PC-3 (cell line): ENCODE data around the gene U2AF1L4.

Source experiments
- EZH2 ChIP-seq: fragments of 300-600 bp; sonication (generic); IDR thresholded peaks from one replicate; pipeline ENCODE4 v1.6.1; 2017; ENCODE audit warnings: antibody characterized with exemption, mild to moderate bottlenecking, low read length; ENCODE audit not compliant: unreplicated experiment
- EZH2phosphoT487 ChIP-seq: fragments of 300-600 bp; sonication (generic); IDR thresholded peaks from 2 replicates; pipeline ENCODE4 v1.6.1; 2018; ENCODE audit warnings: mild to moderate bottlenecking, antibody characterized with exemption, low read length, borderline replicate concordance
- TF ChIP-seq, protein P1 (sequence below): fragments of 300-600 bp; sonication (generic); conservative IDR thresholded peaks from 2 replicates; pipeline ENCODE4 v1.5.1; 2017; ENCODE audit warnings: antibody characterized with exemption, low read depth, mild to moderate bottlenecking, low read length

DNA sequence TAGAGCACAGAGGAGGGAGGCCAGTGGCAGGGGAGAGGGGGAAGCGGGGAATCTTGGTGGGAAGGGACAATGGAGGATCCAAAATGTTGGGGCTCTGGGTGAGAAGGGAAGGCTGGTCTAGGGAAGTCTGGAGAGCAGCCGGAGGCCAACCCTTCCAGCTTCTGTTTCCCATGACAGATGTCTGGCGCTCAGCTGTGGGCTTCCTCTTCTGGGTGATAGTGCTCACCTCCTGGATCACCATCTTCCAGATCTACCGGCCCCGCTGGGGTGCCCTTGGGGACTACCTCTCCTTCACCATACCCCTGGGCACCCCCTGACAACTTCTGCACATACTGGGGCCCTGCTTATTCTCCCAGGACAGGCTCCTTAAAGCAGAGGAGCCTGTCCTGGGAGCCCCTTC lies 1.3 kb upstream of the U2AF1L4 start:
- no peak for TF ChIP-seq EZH2
- TF ChIP-seq, protein P1, sequence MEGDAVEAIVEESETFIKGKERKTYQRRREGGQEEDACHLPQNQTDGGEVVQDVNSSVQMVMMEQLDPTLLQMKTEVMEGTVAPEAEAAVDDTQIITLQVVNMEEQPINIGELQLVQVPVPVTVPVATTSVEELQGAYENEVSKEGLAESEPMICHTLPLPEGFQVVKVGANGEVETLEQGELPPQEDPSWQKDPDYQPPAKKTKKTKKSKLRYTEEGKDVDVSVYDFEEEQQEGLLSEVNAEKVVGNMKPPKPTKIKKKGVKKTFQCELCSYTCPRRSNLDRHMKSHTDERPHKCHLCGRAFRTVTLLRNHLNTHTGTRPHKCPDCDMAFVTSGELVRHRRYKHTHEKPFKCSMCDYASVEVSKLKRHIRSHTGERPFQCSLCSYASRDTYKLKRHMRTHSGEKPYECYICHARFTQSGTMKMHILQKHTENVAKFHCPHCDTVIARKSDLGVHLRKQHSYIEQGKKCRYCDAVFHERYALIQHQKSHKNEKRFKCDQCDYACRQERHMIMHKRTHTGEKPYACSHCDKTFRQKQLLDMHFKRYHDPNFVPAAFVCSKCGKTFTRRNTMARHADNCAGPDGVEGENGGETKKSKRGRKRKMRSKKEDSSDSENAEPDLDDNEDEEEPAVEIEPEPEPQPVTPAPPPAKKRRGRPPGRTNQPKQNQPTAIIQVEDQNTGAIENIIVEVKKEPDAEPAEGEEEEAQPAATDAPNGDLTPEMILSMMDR, result no peak
- TF ChIP-seq EZH2phosphoT487, result no peak
